Measurements from ENCODE around the gene IFIT1. TPM values are rescaled to one million over a fixed set of nuclear protein-coding genes. Genes with fewer than 3 reads are reported as not detected.

The IFIT1 gene
- total RNA-seq, 1 experiment from 2014 or later = 1.3 TPM

DNA sequence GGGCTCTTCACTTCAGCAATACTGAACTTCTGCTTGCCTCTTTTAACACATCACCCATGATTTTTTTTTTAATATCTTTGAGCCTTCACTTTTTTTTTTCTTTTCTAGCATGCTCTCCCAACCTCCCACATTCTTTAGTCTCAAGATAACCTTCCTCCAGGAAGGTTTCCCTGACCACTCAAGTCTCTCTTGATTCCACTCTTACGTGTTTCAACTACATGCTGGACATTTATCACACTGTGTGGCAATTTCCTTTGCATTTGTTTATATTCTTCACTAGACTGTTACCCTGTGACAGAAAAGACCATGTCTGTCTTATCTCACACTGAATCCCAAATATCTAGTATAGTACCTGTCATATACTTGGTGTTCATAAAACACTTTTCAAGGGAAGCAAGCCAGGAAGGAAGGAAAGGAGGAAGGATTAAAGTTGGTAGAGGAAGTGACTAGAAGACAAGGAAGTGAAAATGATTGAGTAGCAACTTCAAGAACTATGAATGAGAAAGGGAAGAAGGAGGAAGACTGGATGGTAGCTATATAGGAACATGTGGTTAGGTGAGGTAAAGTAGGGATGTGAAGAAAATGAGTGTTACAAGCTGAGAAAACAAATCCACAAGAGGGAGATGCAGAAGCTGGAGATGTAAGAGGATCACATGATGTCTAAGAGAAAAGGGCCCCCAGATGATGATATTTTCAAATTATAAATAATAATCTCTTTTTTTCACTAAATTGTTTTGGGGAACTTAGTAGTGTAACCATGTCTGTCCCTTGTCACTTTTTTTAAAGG lies 62.3 kb downstream of the IFIT1 start:
- in situ Hi-C loops (cut with HindIII; ENCODE audit: low pct_unique_long_range_greater_than_20kb, low sequenced_read_pairs) = loop anchor here (25.0 kb wide), 1 partner anchor 108 kb away; no protein-coding TSS in a partner anchor

More for the DNA sequence above, 62.3 kb downstream of the IFIT1 start:
- no peak for DNase-seq (ENCODE audit: low read depth, low spot score)

Other genes starting within 250 kb of the IFIT1 start
- gene CH25H, start 185.3 kb upstream of the IFIT1 start, total RNA-seq (2014; rRNA removed; shearing (Covaris generic)) = not detected in 2 replicates
- gene LIPA, start 140.8 kb upstream of the IFIT1 start, total RNA-seq (2014; rRNA removed; shearing (Covaris generic)) = 68.2 and 76.1 TPM in 2 replicates
- gene IFIT2, start 90.6 kb upstream of the IFIT1 start, total RNA-seq (2014; rRNA removed; shearing (Covaris generic)) = 1.7 and 2.0 TPM in 2 replicates
- 4.5 and 5.0 TPM in 2 replicates for gene IFIT3, start 64.6 kb upstream of the IFIT1 start, total RNA-seq (2014; rRNA removed; shearing (Covaris generic))
- gene IFIT1B, start 14.6 kb upstream of the IFIT1 start, total RNA-seq (2014; rRNA removed; shearing (Covaris generic)) = not detected in 2 replicates
- 9.3 and 10.3 TPM in 2 replicates for gene IFIT5, start 21.9 kb downstream of the IFIT1 start, total RNA-seq (2014; rRNA removed; shearing (Covaris generic))
- gene SLC16A12, start 143.0 kb downstream of the IFIT1 start, total RNA-seq (2014; rRNA removed; shearing (Covaris generic)) = not detected in 2 replicates